DMS 273 (cell line): ENCODE measurements around the gene DLGAP1.

Experiments
- DNase-seq: peaks from one replicate; lab custom pipeline; 2025; ENCODE audit not compliant: unreplicated experiment; lab: John Stamatoyannopoulos, UW

Gene DLGAP1

GRCh38 chr18:3794537-3795348, 660.4 kb downstream of the DLGAP1 start:
- DNase-seq = peak; percentile 20

- DNase-seq = no peak
These were observed 661.6 kb downstream of the DLGAP1 start for GRCh38 chr18:3793545-3793944.

- no peak for DNase-seq
These were observed 662.0 kb downstream of the DLGAP1 start for GRCh38 chr18:3793111-3793510.

- DNase-seq = no peak
These were observed 662.4 kb downstream of the DLGAP1 start for GRCh38 chr18:3792711-3793110.

- DNase-seq = peak; percentile 14
These were observed 663.9 kb downstream of the DLGAP1 start for GRCh38 chr18:3791238-3791637.

GRCh38 chr18:3790703-3791102, 664.4 kb downstream of the DLGAP1 start:
- DNase-seq = peak; percentile 4

- DNase-seq = no peak
These were observed 665.6 kb downstream of the DLGAP1 start for GRCh38 chr18:3789525-3789924.

- no peak for DNase-seq
These were observed 670.2 kb downstream of the DLGAP1 start for GRCh38 chr18:3784949-3785348.

GRCh38 chr18:3782901-3783300, 672.2 kb downstream of the DLGAP1 start:
- no peak for DNase-seq

- DNase-seq = no peak
These were observed 677.4 kb downstream of the DLGAP1 start for GRCh38 chr18:3777719-3778118.

GRCh38 chr18:3777122-3777521, 678.0 kb downstream of the DLGAP1 start:
- no peak for DNase-seq

- no peak for DNase-seq
These were observed 679.1 kb downstream of the DLGAP1 start for GRCh38 chr18:3775996-3776395.

GRCh38 chr18:3773303-3773702, 681.8 kb downstream of the DLGAP1 start:
- no peak for DNase-seq

GRCh38 chr18:3771121-3771971, 683.8 kb downstream of the DLGAP1 start:
- DNase-seq = peak; percentile 92

- no peak for DNase-seq
These were observed 693.8 kb downstream of the DLGAP1 start for GRCh38 chr18:3761266-3761665.

GRCh38 chr18:3760741-3761140, 694.4 kb downstream of the DLGAP1 start:
- no peak for DNase-seq

GRCh38 chr18:3759099-3759498, 696.0 kb downstream of the DLGAP1 start:
- no peak for DNase-seq

GRCh38 chr18:3758531-3758930, 696.6 kb downstream of the DLGAP1 start:
- no peak for DNase-seq

- no peak for DNase-seq
These were observed 697.7 kb downstream of the DLGAP1 start for GRCh38 chr18:3757361-3757760.

- peak; percentile 51 for DNase-seq
These were observed 702.0 kb downstream of the DLGAP1 start for GRCh38 chr18:3753106-3753505.

- no peak for DNase-seq
These were observed 707.0 kb downstream of the DLGAP1 start for GRCh38 chr18:3748086-3748485.
